Nephron progenitor cell (in vitro differentiated cells): ENCODE measurements around the gene RSPRY1.
A peak's percentile ranks its signal among the peaks of the same experiment; 100 is the strongest.

Source experiments
- DNase-seq: peaks from one replicate; pipeline ENCODE4 v3.0.0; 2021
- H3K27ac Mint-ChIP-seq: 2 replicates; pipeline ENCODE4 v1.8.0; 2021; ENCODE audit warnings: mild to moderate bottlenecking, moderate library complexity, mixed read lengths
- H3K27me3 Mint-ChIP-seq: 2 replicates; pipeline ENCODE4 v1.8.0; 2021; ENCODE audit warnings: mild to moderate bottlenecking, low read depth, mixed read lengths; ENCODE audit not compliant: poor library complexity
- H3K36me3 Mint-ChIP-seq: 2 replicates; pipeline ENCODE4 v1.8.0; 2021; ENCODE audit warnings: low read depth, mixed read lengths
- H3K4me1 Mint-ChIP-seq: 2 replicates; pipeline ENCODE4 v1.8.0; 2021; ENCODE audit warnings: mixed read lengths
- H3K4me3 Mint-ChIP-seq: 2 replicates; pipeline ENCODE4 v1.8.0; 2021; ENCODE audit warnings: mild to moderate bottlenecking, moderate library complexity, mixed read lengths
- H3K9me3 Mint-ChIP-seq: 2 replicates; pipeline ENCODE4 v1.8.0; 2021; ENCODE audit warnings: mild to moderate bottlenecking, moderate library complexity, mixed read lengths
- CTCF ChIP-seq: fragments of 200-600 bp; sonication (generic); IDR thresholded peaks from 2 replicates; pipeline ENCODE4 v1.5.0; 2021; ENCODE audit warnings: antibody characterized with exemption

Gene RSPRY1

GRCh38 chr16:57141822-57142631, 44.1 kb upstream of the RSPRY1 start:
- DNase-seq: no peak
- Mint-ChIP-seq H3K4me3 (no peak overlapping the region), H3K27me3 (peaks cover 3% of the 10 kb centered on the region), H3K4me1 (peaks cover 54% of the 10 kb centered on the region), H3K36me3 (no peaks in the 10 kb centered on the region), H3K27ac (peak overlapping the region; percentile 17), H3K9me3 (no peaks in the 10 kb centered on the region)
- TF ChIP-seq CTCF: no peak

- Mint-ChIP-seq H3K9me3 (no peaks in the 10 kb centered on the region), H3K36me3 (no peaks in the 10 kb centered on the region), H3K27ac (no peak overlapping the region)
Measured at GRCh38 chr16:57143149-57143921, 42.8 kb upstream of the RSPRY1 start.

GRCh38 chr16:57144027-57144426, 42.1 kb upstream of the RSPRY1 start:
- TF ChIP-seq CTCF: no peak
- H3K27ac Mint-ChIP-seq: no peak overlapping the region
- no peak for DNase-seq
- no peaks in the 10 kb centered on the region for H3K9me3 Mint-ChIP-seq
- H3K27me3 Mint-ChIP-seq: peaks cover 4% of the 10 kb centered on the region
- no peaks in the 10 kb centered on the region for H3K36me3 Mint-ChIP-seq
- H3K4me1 Mint-ChIP-seq: peaks cover 58% of the 10 kb centered on the region
- H3K4me3 Mint-ChIP-seq: no peak overlapping the region

More at GRCh38 chr16:57143149-57143921, 42.8 kb upstream of the RSPRY1 start:
- TF ChIP-seq CTCF: no peak
- Mint-ChIP-seq H3K4me3 (no peak overlapping the region), H3K4me1 (peaks cover 60% of the 10 kb centered on the region), H3K27me3 (no peaks in the 10 kb centered on the region)
- no peak for DNase-seq

GRCh38 chr16:57145046-57146021, 40.8 kb upstream of the RSPRY1 start:
- H3K4me3 Mint-ChIP-seq: no peak overlapping the region
- H3K36me3 Mint-ChIP-seq: no peaks in the 10 kb centered on the region
- no peak overlapping the region for H3K27ac Mint-ChIP-seq
- TF ChIP-seq CTCF: no peak
- H3K4me1 Mint-ChIP-seq: peaks cover 49% of the 10 kb centered on the region
- peaks cover 7% of the 10 kb centered on the region for H3K27me3 Mint-ChIP-seq
- DNase-seq: no peak
- H3K9me3 Mint-ChIP-seq: no peaks in the 10 kb centered on the region

GRCh38 chr16:57146040-57146647, 40.0 kb upstream of the RSPRY1 start:
- H3K9me3 Mint-ChIP-seq: no peaks in the 10 kb centered on the region
- no peak for DNase-seq
- H3K27ac Mint-ChIP-seq: no peak overlapping the region
- H3K4me1 Mint-ChIP-seq: peaks cover 49% of the 10 kb centered on the region
- H3K4me3 Mint-ChIP-seq: no peak overlapping the region
- H3K36me3 Mint-ChIP-seq: peaks cover 6% of the 10 kb centered on the region
- TF ChIP-seq CTCF: no peak
- peaks cover 7% of the 10 kb centered on the region for H3K27me3 Mint-ChIP-seq
